A549 treated with AZD9567 at 1 μM for 4 hours (cell line): ENCODE results near the gene GARRE1. TPM values are rescaled to one million over a fixed set of nuclear protein-coding genes. Genes with fewer than 3 reads are reported as not detected.

Experiments
- total RNA-seq: library from RNA; stranded (reverse); fragments of 200-300 nt; extraction: Qiagen RNA extraction; gene quantifications from 5 replicates; pipeline ENCODE4 v1.2.3, GENCODE V29; 2022; ENCODE audit not compliant: insufficient read depth

Gene GARRE1, protein sequence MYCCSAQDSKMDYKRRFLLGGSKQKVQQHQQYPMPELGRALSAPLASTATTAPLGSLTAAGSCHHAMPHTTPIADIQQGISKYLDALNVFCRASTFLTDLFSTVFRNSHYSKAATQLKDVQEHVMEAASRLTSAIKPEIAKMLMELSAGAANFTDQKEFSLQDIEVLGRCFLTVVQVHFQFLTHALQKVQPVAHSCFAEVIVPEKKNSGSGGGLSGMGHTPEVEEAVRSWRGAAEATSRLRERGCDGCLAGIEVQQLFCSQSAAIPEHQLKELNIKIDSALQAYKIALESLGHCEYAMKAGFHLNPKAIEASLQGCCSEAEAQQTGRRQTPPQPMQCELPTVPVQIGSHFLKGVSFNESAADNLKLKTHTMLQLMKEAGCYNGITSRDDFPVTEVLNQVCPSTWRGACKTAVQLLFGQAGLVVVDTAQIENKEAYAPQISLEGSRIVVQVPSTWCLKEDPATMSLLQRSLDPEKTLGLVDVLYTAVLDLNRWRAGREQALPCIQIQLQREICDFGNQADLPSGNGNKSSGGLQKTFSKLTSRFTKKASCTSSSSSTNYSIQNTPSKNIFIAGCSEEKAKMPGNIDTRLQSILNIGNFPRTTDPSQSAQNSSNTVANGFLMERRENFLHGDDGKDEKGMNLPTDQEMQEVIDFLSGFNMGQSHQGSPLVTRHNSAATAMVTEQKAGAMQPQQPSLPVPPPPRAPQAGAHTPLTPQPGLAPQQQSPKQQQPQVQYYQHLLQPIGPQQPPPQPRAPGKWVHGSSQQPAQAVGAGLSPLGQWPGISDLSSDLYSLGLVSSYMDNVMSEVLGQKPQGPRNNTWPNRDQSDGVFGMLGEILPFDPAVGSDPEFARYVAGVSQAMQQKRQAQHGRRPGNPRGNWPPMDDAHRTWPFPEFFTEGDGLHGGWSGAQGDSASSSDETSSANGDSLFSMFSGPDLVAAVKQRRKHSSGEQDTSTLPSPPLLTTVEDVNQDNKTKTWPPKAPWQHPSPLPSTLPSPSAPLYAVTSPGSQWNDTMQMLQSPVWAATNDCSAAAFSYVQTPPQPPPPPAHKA (N-terminal part only)
- total RNA-seq: 10.9 to 14.6 TPM (median 14.0 TPM) in 5 replicates

DNA sequence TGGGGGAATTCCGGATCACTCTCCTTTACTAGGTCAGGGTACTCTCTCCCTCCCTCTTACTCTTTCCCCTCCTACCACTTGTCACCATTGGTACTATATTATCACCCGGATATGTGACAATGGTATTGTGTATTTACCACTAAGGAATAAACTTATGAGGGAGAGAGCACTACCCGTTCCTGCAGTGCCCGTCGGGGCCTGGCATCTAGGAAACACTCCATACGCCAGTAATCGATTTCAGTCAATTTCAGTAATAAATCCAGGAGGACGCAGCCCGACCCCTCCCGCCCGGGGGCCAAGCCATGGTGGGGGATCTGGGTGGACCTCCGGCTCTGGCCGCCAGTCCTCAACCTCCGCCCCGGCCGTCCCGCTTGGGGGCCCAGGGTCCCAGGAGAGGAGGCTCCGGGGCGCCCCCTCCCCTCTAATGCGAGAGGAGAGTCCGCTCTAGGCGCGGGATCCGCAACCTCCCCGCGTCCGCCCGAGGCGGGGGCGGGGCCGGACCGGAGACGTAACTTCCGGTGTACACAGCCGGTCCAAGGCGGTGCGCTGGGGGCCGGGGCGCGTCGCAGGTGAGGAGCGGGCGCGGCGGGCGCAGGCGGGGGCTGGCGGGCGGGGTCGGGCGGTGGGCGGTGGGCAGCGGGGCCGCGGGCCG lies at the start of gene GARRE1:
Gene GARRE1, plus strand, starts transcription at position 509 of the 652 bp plus-strand sequence. CDS start 45,920 bp downstream, outside the sequence.

Other genes starting within 250 kb of the GARRE1 start
- 203 to 273 TPM (median 232 TPM) in 5 replicates for gene LSM14A, start 82.0 kb upstream of the GARRE1 start, total RNA-seq
- 620 to 761 TPM (median 700 TPM) in 5 replicates for gene GPI, start 110.6 kb downstream of the GARRE1 start, total RNA-seq
- gene PDCD2L, start 149.8 kb downstream of the GARRE1 start, total RNA-seq: 33.2 to 39.9 TPM (median 38.1 TPM) in 5 replicates
- 235 to 432 TPM (median 246 TPM) in 5 replicates for gene UBA2, start 173.8 kb downstream of the GARRE1 start, total RNA-seq
- 21.3 to 36.7 TPM (median 32.4 TPM) in 5 replicates for gene WTIP, start 227.2 kb downstream of the GARRE1 start, total RNA-seq